K562 (cell line): ENCODE measurements around the gene UNC5B. TPM values are rescaled to one million over a fixed set of nuclear protein-coding genes. Genes with fewer than 3 reads are reported as not detected.

Experiments
- BCL6 ChIP-seq: fragments of 250-450 bp; sonication (Bioruptor Pico); IDR thresholded peaks from 2 replicates; pipeline ENCODE4 v1.4.0; 2020
- E2F1 ChIP-seq: sonication (generic); formaldehyde crosslinking; IDR thresholded peaks from 2 replicates; pipeline ENCODE4 v1.8.1; 2023; ENCODE audit warnings: mild to moderate bottlenecking, missing genetic modification reagents, moderate library complexity
- FOXP4 ChIP-seq: sonication (generic); formaldehyde crosslinking; IDR thresholded peaks from 2 replicates; pipeline ENCODE4 v1.8.0; 2022; ENCODE audit warnings: mild to moderate bottlenecking, missing genetic modification reagents, borderline replicate concordance
- GATA2 ChIP-seq: sonication (generic); formaldehyde crosslinking; IDR thresholded peaks from 2 replicates; pipeline ENCODE4 v1.4.0; 2020; ENCODE audit warnings: mild to moderate bottlenecking, missing genetic modification reagents
- ID3 ChIP-seq, 2 experiments: fragments of 250-450 bp in 1 of 2; fragments of 450-650 bp in 1 of 2; sonication (Bioruptor Pico) in 1 of 2; IDR thresholded peaks; 2 replicates each; pipeline versions ENCODE4 v1.6.1 to v1.8.0; 2016 to 2021; ENCODE audit warnings: mild to moderate bottlenecking in 2 of 2, moderate library complexity in 2 of 2, missing compliant biosample characterization in 1 of 2, missing genetic modification characterization in 1 of 2
- MTA1 ChIP-seq: fragments of 450-650 bp; IDR thresholded peaks from 2 replicates; pipeline ENCODE4 v1.6.1; 2017; ENCODE audit warnings: borderline replicate concordance
- ZNF384 ChIP-seq: IDR thresholded peaks from 2 replicates; pipeline ENCODE4 v1.6.1; 2012; ENCODE audit warnings: low read depth, low read length, improper control_type of control experiment
- polyA plus RNA-seq, 8 experiments: library from polyadenylated mRNA; depleted of rRNA in 4 of 8; stranded (reverse) in 5 of 8; unstranded in 3 of 8; fragments of >200 nt; fragmentation: Nextera tagmentation in 2 of 8; fragmentation: Illumina TruSeq in 1 of 8; extraction: Ambion mirVana in 2 of 8; extraction: Trizol in 1 of 8; gene quantifications; 2 replicates each; pipeline versions ENCODE4 v1.2.1 to v1.2.3, GENCODE V29; 2011 to 2014; ENCODE audit warnings: inconsistent platforms in 1 of 8, missing spikeins in 1 of 8
- total RNA-seq, 7 experiments: library from RNA; depleted of rRNA in 6 of 7; stranded (reverse); fragments of >200 nt in 6 of 7; fragmentation: Illumina TruSeq in 2 of 7; extraction: Trizol in 2 of 7; gene quantifications; 2 replicates each; pipeline versions ENCODE4 v1.2.1 to v1.2.3, GENCODE V29; 2011 to 2021; ENCODE audit warnings: low replicate concordance in 1 of 7

UNC5B gene
- total and polyA plus RNA-seq, 9 of the 15 experiments (the other 6 are each of a cell fraction or from before 2014, with no cell fraction given), result 0.10 to 8.4 (median 2.1) TPM

- no peak for TF ChIP-seq E2F1
- no peak for TF ChIP-seq ID3 (CRISPR knock-in tag; IDR thresholded peaks at IDR 0.05)
- no peak for TF ChIP-seq ID3 (tag; IDR thresholded peaks at IDR 0.05)
- no peak for TF ChIP-seq ZNF384
- TF ChIP-seq FOXP4 (CRISPR knock-in tag), result no peak
- TF ChIP-seq MTA1, result no peak
- no peak for TF ChIP-seq GATA2 (CRISPR knock-in tag)
- no peak for TF ChIP-seq BCL6 (CRISPR knock-in tag)
Measured at GRCh38 chr10:71184421-71184820, 27.9 kb upstream of the UNC5B start (continued).
